ENCODE measurements around the gene RPS14.

RPS14 gene

GRCh38 chr5:150412319-150413175 is 37.0 kb downstream of the RPS14 start, which contains the start of gene CD74:
Gene CD74 (minus strand): TSS chr5:150412910. CDS start chr5:150412749, 161 bp downstream.
- DNase-seq = no peak

- DNase-seq = no peak
These were observed 38.1 kb downstream of the RPS14 start for GRCh38 chr5:150411245-150411979.

DNA sequence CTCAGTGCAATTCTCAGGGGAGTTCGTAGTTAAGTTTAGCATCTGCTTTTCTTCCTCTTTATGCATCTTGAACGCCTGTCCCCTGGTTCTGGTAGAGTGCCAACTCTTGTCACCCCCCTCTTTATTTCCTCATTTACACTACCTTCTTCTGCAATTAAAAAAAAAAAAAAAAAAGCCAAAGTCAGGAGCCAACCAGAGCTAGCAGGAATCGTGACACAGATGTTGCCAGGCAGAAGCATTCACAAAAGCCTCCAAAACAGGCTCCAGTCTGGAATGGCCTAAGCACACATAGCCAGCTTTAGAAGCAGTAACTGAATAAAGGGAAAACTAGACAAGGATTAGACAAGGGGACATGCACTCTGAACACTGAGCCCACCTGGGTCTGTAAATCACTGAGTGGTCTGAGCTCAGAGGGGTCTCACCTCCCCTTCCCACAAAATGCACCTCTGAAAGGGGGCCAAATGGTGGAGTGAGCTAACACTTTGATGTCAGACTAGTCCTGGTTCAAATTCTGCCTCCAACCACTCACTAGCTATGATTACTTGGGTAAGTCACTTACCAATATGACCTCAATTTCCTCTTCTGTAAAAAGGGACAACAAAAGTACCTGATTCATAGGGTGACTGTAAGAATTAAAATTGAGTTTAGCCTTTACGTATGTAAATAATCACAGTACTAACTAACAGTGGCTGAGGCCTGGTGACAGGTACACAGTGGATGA is 38.9 kb downstream of the RPS14 start:
- DNase-seq = peak; percentile 77

- DNase-seq = peak; percentile 49
These were observed 39.7 kb downstream of the RPS14 start for GRCh38 chr5:150409638-150410523.

GRCh38 chr5:150408231-150408943 is 41.2 kb downstream of the RPS14 start:
- DNase-seq = no peak

- no peak for DNase-seq
These were observed 42.3 kb downstream of the RPS14 start for GRCh38 chr5:150407096-150407720.

- DNase-seq = no peak
These were observed 42.8 kb downstream of the RPS14 start for GRCh38 chr5:150406723-150407095.

DNA sequence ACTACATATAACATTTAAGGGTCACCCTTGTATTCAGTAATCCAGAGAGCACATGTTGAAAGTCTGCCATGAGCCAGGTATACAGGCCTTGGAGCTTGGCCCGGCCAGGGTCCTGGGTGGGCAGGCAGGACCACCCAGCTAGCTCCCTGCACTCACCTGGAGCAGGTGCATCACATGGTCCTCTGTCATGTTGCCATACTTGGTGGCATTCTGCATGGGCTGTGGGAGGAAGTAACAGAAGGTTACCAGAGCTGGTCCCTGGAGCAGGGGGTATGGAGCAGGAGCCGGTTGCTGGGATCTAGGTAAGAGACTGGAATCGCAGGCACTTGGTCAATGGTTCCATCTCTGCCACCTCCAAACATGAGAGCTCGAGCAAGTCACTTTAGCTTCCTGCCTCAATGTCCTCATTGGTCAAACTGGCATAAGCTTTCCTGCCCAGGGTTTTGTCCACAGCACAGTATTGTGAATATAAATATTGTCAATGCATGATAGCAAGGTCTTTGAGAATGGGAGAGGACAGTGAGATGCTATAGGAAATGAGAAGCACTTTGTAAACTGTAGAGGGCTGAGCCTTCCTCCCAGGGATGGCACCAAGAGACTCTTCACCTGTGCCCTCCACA is 43.3 kb downstream of the RPS14 start:
- DNase-seq = no peak

DNA sequence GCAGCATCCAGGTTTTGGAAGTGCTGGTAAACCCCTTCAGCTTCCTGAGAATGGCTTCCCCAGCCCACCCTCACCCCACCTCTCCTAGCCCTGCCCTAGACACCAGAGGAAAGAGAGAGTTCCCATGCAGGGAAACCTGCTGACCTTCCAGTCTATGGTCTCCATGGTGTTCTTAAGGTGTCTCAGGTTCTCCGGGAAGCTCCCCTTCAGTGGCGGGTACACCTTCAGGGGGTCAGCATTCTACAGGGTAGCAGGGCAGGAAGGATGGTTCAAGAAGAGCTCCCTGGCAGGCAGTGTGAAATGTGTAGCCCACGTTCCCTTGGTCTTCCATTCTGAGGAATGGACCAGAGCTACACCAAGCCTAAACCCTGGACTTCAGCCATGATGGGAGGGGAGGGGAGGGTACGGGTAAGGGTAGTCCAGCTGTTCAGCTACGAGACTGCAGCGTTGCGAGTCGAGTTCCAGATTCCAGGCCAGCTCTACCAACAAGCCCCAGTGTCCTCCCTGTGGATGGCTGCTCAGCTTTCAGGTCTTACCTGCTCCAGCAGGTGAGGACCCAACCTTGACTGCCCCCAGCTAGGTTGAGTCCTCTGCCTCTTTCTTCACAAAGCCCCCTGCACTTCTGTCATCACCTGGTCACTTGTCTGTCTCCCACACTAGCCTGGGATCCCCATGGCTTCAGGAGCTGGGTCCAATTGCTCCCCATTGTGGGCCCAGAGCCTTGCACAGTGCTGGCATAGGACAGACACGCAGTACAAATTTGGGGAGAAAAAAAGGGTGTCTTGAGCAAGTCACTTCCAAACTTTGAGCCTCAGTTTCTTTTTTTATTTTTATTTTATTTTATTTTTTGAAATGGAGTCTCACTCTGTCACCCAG is 44.4 kb downstream of the RPS14 start:
- no peak for DNase-seq

- no peak for DNase-seq
These were observed 45.0 kb downstream of the RPS14 start for GRCh38 chr5:150404535-150404934.

DNA sequence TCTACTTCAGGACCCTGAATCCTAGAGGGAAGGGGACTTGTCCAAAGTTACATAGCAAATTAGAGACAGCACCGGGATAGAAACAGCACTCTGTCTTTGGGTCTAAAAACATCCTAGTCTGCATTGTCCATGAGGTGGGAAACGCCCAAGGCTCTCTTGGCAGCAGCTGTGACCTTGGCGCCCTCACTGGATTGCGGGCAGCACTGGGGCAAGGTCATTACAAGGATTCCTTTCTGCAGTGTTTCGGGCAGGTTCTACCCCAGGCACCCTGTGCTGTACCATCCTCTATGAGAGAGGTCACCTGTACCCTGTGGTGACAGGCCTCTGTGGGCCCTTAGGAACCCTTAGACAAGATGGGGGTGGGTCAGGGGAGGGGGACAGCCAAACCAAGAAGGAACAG is 45.4 kb downstream of the RPS14 start:
- no peak for DNase-seq

DNA sequence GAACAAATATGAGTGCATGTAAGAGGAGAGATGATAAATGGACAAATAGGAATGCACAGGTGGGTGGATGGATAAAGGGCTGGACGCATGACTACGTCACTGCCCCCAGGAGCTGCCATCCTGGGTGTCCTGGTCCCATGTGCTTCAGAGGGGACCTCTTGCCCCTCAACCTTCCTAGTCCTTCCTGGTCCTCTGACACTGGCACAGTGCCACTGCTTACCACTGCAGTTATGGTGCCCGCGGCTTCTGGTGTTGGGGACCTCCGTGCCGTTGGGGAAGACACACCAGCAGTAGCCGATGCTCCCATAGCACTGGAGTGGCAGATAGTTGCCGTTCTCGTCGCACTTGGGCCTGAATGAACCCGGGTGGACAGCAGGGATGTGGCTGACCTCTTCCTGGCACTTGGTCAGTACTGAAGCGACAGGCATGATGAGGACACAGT is 46.6 kb downstream of the RPS14 start:
- DNase-seq = no peak

GRCh38 chr5:150402229-150402773 is 47.2 kb downstream of the RPS14 start:
- DNase-seq = no peak

- DNase-seq = no peak
These were observed 47.9 kb downstream of the RPS14 start for GRCh38 chr5:150401376-150402228.

- no peak for DNase-seq
These were observed 48.5 kb downstream of the RPS14 start for GRCh38 chr5:150401076-150401375.

GRCh38 chr5:150400316-150401075 is 49.0 kb downstream of the RPS14 start:
- no peak for DNase-seq

GRCh38 chr5:150399524-150400211 is 49.9 kb downstream of the RPS14 start:
- no peak for DNase-seq

Data from DMS153 (cell line).